Stomach (tissue), 9 donors: Measurements from ENCODE around the gene NCOA1. TPM values are rescaled to one million over a fixed set of nuclear protein-coding genes. Genes with fewer than 3 reads are reported as not detected.

Experiments
- DNase-seq, 2 donors: peaks; one replicate each; pipeline versions ENCODE4 v3.0.0 to v3.0.0-alpha.2; 2013 to 2019
- H3K27ac ChIP-seq, 5 donors: fragments of 200-600 bp in 4 of 5; sonication (generic) in 4 of 5; one replicate each; pipeline ENCODE4 v1.5.1; 2013 to 2019; ENCODE audit warnings: mild to moderate bottlenecking in 1 of 5, moderate library complexity in 1 of 5
- H3K27me3 ChIP-seq, 3 donors: fragments of 200-600 bp; sonication (generic); one replicate each; pipeline ENCODE4 v1.5.1; 2017 to 2019; ENCODE audit warnings: mixed run types in 1 of 3
- H3K36me3 ChIP-seq, 4 donors: fragments of 200-600 bp; sonication (generic); 1 replicate in 3 of 4; 2 replicates in 1 of 4; pipeline ENCODE4 v1.5.1; 2016 to 2019
- H3K4me1 ChIP-seq, 4 donors: fragments of 200-600 bp; sonication (generic); one replicate each; pipeline ENCODE4 v1.5.1; 2016 to 2019
- H3K4me3 ChIP-seq, 4 donors: fragments of 200-600 bp; sonication (generic) in 3 of 4; one replicate each; pipeline ENCODE4 v1.5.1; 2016 to 2019; ENCODE audit warnings: mild to moderate bottlenecking in 1 of 4
- H3K9me3 ChIP-seq, 4 donors: fragments of 200-600 bp; sonication (generic); one replicate each; pipeline ENCODE4 v1.5.1; 2016 to 2019
- EP300 ChIP-seq: sonication (generic); formaldehyde crosslinking; IDR thresholded peaks from one replicate; pipeline ENCODE4 v1.6.1; 2017; ENCODE audit warnings: antibody characterized with exemption
- POLR2A ChIP-seq, 4 donors: fragments of 450-650 bp; IDR thresholded peaks; one replicate each; pipeline ENCODE4 v1.6.1; 2016; ENCODE audit warnings: antibody characterized with exemption in 4 of 4, control low read depth in 2 of 4, mild to moderate bottlenecking in 1 of 4, moderate library complexity in 1 of 4
- POLR2AphosphoS5 ChIP-seq, 3 donors: sonication (generic); formaldehyde crosslinking; IDR thresholded peaks; one replicate each; pipeline ENCODE4 v1.6.1; 2016; ENCODE audit warnings: antibody characterized with exemption in 3 of 3
- WGBS, 5 donors: extraction: QIAGEN DNeasy Blood & Tissue Kit in 3 of 5; methylation state at CpG; one replicate each; pipeline versions ENCODE4 v1.1.5 to v1.1.7; 2013 to 2018; 5-methylcytosine and 5-hydroxymethylcytosine counted together
- intact Hi-C: fragments of 100-400 bp; cut with DNase I; formaldehyde crosslinking; loops from one replicate; pipeline ENCODE4 v1.15.1; 2023; ENCODE audit warnings: low total_unique reads
- polyA plus RNA-seq, 3 donors: library from polyadenylated mRNA; stranded (reverse); fragments of 200-250 nt; gene quantifications; one replicate each; pipeline ENCODE4 v1.2.3, GENCODE V29; 2013
- total RNA-seq, 5 donors: library from RNA; depleted of rRNA; stranded (reverse); fragments of >200 nt; gene quantifications; one replicate each; pipeline versions ENCODE4 v1.1.0 to v1.2.3, GENCODE V29; 2014 to 2016
- TF ChIP-seq, protein P1 (sequence below), 7 experiments: fragments of 450-650 bp in 4 of 7; fragments of 200-600 bp in 3 of 7; sonication (generic) in 3 of 7; IDR thresholded peaks; one replicate each; pipeline ENCODE4 v1.5.1; 2016 to 2019; ENCODE audit warnings: antibody characterized with exemption in 7 of 7, control low read depth in 2 of 7, mild to moderate bottlenecking in 1 of 7
- donor health status: healthy with polysubstance abuse.
- donor health status: Bipolar disorder and iron deficiency.
- donor health status: healthy.

Gene NCOA1
- total and polyA plus RNA-seq, 8 donors: 7.3 to 223 (median 34.8) TPM

DNA sequence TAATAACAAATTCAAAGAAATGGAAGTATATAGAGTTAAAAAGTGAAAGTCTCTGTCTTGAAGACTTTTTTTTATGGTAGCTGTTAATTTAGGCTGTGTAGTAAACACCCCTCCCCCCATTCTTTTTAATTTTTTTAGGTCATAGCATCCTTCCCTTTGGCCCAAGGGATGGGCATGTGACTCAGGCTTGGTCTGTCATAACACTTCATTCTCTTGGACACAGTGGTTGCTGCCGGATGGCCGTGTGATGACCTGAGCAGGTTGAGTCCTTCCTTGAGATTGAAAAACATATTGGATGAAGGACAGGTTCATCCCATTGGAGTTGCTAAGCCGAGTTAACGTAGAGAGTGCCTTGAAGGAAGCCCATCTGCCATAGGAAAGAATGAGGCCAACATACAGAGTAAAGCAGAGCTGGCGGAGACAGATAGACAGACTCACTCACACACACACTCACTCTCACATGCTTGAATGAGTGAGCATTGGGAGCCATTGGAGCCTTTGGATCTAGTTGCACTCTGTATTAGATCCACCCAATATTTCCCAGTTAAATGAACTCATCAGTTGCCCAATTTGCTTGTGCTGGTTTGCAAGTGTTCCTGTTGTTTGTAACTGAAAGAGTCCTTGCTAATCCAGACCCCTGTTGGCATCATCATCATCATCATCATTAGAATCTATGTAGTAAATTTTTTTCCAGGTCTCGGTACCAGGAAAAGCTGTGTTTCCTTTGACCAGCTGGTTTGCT is 14.7 kb downstream of the NCOA1 start:
- no peak for DNase-seq
- WGBS, 5 donors: 91 to 97% (median 95%) methylated on average over 6 of the region's 6 CpGs
- intact Hi-C loops: no loop called here
- Histone ChIP-seq H3K4me3 (no peak overlapping the region), H3K27ac (no peak overlapping the region), H3K36me3 (no peaks in the 10 kb centered on the region), H3K4me1 (peaks cover 8 to 46% (median 20%) of the 10 kb centered on the region in 4 donors), H3K27me3 (no peaks in the 10 kb centered on the region), H3K9me3 (no peaks in the 10 kb centered on the region)
- TF ChIP-seq, protein P1, sequence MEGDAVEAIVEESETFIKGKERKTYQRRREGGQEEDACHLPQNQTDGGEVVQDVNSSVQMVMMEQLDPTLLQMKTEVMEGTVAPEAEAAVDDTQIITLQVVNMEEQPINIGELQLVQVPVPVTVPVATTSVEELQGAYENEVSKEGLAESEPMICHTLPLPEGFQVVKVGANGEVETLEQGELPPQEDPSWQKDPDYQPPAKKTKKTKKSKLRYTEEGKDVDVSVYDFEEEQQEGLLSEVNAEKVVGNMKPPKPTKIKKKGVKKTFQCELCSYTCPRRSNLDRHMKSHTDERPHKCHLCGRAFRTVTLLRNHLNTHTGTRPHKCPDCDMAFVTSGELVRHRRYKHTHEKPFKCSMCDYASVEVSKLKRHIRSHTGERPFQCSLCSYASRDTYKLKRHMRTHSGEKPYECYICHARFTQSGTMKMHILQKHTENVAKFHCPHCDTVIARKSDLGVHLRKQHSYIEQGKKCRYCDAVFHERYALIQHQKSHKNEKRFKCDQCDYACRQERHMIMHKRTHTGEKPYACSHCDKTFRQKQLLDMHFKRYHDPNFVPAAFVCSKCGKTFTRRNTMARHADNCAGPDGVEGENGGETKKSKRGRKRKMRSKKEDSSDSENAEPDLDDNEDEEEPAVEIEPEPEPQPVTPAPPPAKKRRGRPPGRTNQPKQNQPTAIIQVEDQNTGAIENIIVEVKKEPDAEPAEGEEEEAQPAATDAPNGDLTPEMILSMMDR (IDR thresholded peaks at IDR 0.05): no peak
- TF ChIP-seq POLR2AphosphoS5 (IDR thresholded peaks at IDR 0.05) (no peak), POLR2A (IDR thresholded peaks at IDR 0.05) (no peak), EP300 (no peak)

DNA sequence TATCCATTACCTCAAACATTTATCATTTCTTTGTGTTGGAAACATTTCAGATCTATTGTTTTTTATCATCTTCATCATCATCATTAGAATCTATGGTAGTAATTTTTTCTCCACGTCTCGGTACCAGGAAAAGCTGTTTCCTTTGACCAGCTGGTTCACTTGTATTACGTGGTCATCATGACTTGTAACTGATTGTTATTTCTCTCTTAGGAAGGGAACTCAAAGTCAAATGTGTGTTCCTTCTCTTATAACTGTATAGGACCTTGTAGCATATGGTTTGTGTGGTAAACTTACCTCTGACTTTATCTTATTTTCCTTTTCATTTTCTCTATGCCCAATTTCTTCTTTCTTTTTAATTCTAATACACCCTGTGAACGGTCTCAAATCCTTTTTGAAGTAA is 16.5 kb downstream of the NCOA1 start:
- no peak overlapping the region for H3K27ac ChIP-seq
- TF ChIP-seq POLR2AphosphoS5 (IDR thresholded peaks at IDR 0.05) (no peak), POLR2A (IDR thresholded peaks at IDR 0.05) (no peak), EP300 (no peak)
- TF ChIP-seq, protein P1 (IDR thresholded peaks at IDR 0.05): no peak
- peaks cover 8 to 54% (median 25%) of the 10 kb centered on the region in 4 donors for H3K4me1 ChIP-seq
- intact Hi-C loops: no loop called here
- H3K27me3 ChIP-seq: no peaks in the 10 kb centered on the region
- no peak for DNase-seq
- H3K4me3 ChIP-seq: no peak overlapping the region
- no peaks in the 10 kb centered on the region for H3K36me3 ChIP-seq
- H3K9me3 ChIP-seq: no peaks in the 10 kb centered on the region
- 61 to 72% (median 68%) methylated on average over 4 of the region's 4 CpGs for WGBS, 5 donors

DNA sequence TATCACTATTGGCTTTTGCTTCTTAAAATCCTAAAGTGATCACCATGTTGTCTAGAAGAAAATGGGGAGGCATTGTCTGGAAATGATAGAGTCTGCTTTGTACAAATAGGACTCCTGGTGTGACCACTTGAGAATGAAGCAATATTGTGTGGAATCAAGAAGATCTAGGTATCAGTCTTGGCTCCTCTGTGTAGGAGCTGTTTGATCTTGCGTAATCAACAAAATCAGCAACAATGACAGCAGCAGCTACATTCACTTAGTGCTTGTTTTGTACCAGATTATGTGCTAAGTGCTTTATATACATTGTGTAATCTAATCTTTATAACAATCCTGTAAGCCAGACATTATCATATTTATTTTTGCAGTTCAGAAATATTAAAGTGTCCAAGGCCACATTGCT is 17.8 kb downstream of the NCOA1 start:
- DNase-seq: no peak
- TF ChIP-seq, protein P1 (IDR thresholded peaks at IDR 0.05): no peak
- TF ChIP-seq POLR2A (IDR thresholded peaks at IDR 0.05) (no peak), EP300 (no peak), POLR2AphosphoS5 (IDR thresholded peaks at IDR 0.05) (no peak)
- no peak overlapping the region for H3K27ac ChIP-seq
- intact Hi-C loops: no loop called here
- no peaks in the 10 kb centered on the region for H3K9me3 ChIP-seq
- no peaks in the 10 kb centered on the region for H3K36me3 ChIP-seq
- 84 to 100% (median 95%) methylated on average over 1 of the region's 1 CpG for WGBS, 5 donors
- H3K4me1 ChIP-seq: peaks cover 8 to 67% (median 33%) of the 10 kb centered on the region in 4 donors
- no peak overlapping the region for H3K4me3 ChIP-seq
- no peaks in the 10 kb centered on the region for H3K27me3 ChIP-seq

DNA sequence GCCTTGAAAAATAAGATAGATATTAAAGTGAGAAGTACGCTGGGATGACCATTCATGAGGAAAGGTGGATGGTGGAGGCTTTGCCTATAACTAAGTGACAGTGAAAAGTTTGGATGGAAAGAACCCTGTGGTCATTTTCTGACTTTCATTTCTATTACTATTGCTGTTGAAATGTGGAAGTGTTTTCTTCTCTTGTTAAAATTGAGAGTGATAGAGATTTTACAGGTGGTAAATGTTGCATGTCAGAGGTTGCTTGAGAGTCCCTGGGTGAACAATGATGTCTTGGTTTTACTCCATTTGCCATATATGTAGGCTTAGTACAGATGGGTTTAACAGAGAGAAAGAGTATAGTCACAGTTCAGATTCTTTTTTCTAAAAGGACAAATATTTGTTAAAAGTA is 18.4 kb downstream of the NCOA1 start:
- no peak for TF ChIP-seq POLR2A (IDR thresholded peaks at IDR 0.05)
- TF ChIP-seq EP300: no peak
- TF ChIP-seq, protein P1 (IDR thresholded peaks at IDR 0.05): no peak
- TF ChIP-seq POLR2AphosphoS5 (IDR thresholded peaks at IDR 0.05): no peak

More for the DNA sequence above, 18.4 kb downstream of the NCOA1 start:
- Histone ChIP-seq H3K4me3 (no peak overlapping the region), H3K4me1 (peaks cover 8 to 65% (median 35%) of the 10 kb centered on the region in 4 donors), H3K9me3 (no peaks in the 10 kb centered on the region), H3K27ac (no peak overlapping the region), H3K27me3 (no peaks in the 10 kb centered on the region), H3K36me3 (no peaks in the 10 kb centered on the region)
- 80 to 90% (median 85%) methylated on average over 1 of the region's 1 CpG for WGBS, 5 donors
- no peak for DNase-seq
- intact Hi-C loops: no loop called here
